SK-N-SH treated with all-trans-retinoic acid at 6 μM for 48 hours (cell line): ENCODE results near the gene MLXIP.

ENCODE experiments used
- ATAC-seq: fragments of 200-7000 bp; cut with Tn5 transposase; 3 replicates; pipeline ENCODE4 v1.9.1; 2020; ENCODE audit warnings: mild to moderate bottlenecking, moderate library complexity
- ARNTL ChIP-seq: fragments of 450-650 bp; formaldehyde crosslinking; IDR thresholded peaks from 2 replicates; pipeline ENCODE4 v1.5.0; 2020; ENCODE audit warnings: low read depth, mild to moderate bottlenecking, moderate library complexity, borderline replicate concordance
- BACH2 ChIP-seq: fragments of 250-450 bp; sonication (Bioruptor Pico); IDR thresholded peaks from 2 replicates; pipeline ENCODE4 v1.9.0; 2021; ENCODE audit warnings: mild to moderate bottlenecking, borderline replicate concordance
- CSDC2 ChIP-seq: fragments of 250-450 bp; sonication (Bioruptor Pico); IDR thresholded peaks from 2 replicates; pipeline ENCODE4 v1.5.0; 2020; ENCODE audit warnings: mild to moderate bottlenecking, moderate library complexity
- ESRRG ChIP-seq: fragments of 250-450 bp; sonication (Bioruptor Pico); IDR thresholded peaks from 2 replicates; pipeline ENCODE4 v1.6.1; 2021; ENCODE audit warnings: mild to moderate bottlenecking
- ISL1 ChIP-seq: fragments of 250-450 bp; sonication (Bioruptor Pico); IDR thresholded peaks from 2 replicates; pipeline ENCODE4 v2.1.2; 2022; ENCODE audit warnings: mild to moderate bottlenecking, moderate library complexity
- OSR1 ChIP-seq: fragments of 250-450 bp; sonication (Bioruptor Pico); IDR thresholded peaks from 2 replicates; pipeline ENCODE4 v1.8.0; 2022; ENCODE audit warnings: moderate library complexity, mild to moderate bottlenecking, inconsistent platforms
- PPARA ChIP-seq: fragments of 250-450 bp; sonication (Bioruptor Pico); IDR thresholded peaks from 2 replicates; pipeline ENCODE4 v1.5.0; 2020; ENCODE audit warnings: mild to moderate bottlenecking, borderline replicate concordance
- RARB ChIP-seq: fragments of 250-450 bp; sonication (Bioruptor Pico); IDR thresholded peaks from 2 replicates; pipeline ENCODE4 v1.8.0; 2021; ENCODE audit warnings: mild to moderate bottlenecking, moderate library complexity
- SNAI2 ChIP-seq: fragments of 250-450 bp; sonication (Bioruptor Pico); IDR thresholded peaks from 2 replicates; pipeline ENCODE4 v1.5.0; 2020; ENCODE audit warnings: mild to moderate bottlenecking, moderate library complexity
- TOX ChIP-seq: fragments of 250-450 bp; sonication (Bioruptor Pico); IDR thresholded peaks from 2 replicates; pipeline ENCODE4 v1.8.0; 2021; ENCODE audit warnings: mild to moderate bottlenecking, moderate library complexity, borderline replicate concordance
- ZC3H10 ChIP-seq: fragments of 250-450 bp; sonication (Bioruptor Pico); IDR thresholded peaks from 2 replicates; pipeline ENCODE4 v1.5.1; 2021; ENCODE audit warnings: mild to moderate bottlenecking, moderate library complexity
- ZFP3 ChIP-seq: fragments of 250-450 bp; sonication (Bioruptor Pico); IDR thresholded peaks from 2 replicates; pipeline ENCODE4 v1.5.0; 2020; ENCODE audit warnings: mild to moderate bottlenecking, moderate library complexity
- ZFP30 ChIP-seq: fragments of 450-650 bp; formaldehyde crosslinking; IDR thresholded peaks from 2 replicates; pipeline ENCODE4 v1.5.0; 2022; ENCODE audit warnings: mild to moderate bottlenecking, moderate library complexity
- ZNF565 ChIP-seq: fragments of 450-650 bp; formaldehyde crosslinking; conservative IDR thresholded peaks from 2 replicates; pipeline ENCODE4 v1.5.0; 2020; ENCODE audit warnings: low read depth, mild to moderate bottlenecking, moderate library complexity
- ZNF70 ChIP-seq: fragments of 450-650 bp; formaldehyde crosslinking; IDR thresholded peaks from 2 replicates; pipeline ENCODE4 v1.5.0; 2020; ENCODE audit warnings: mild to moderate bottlenecking, moderate library complexity
- ZNF8 ChIP-seq: fragments of 450-650 bp; formaldehyde crosslinking; IDR thresholded peaks from 2 replicates; pipeline ENCODE4 v1.5.0; 2020; ENCODE audit warnings: mild to moderate bottlenecking, moderate library complexity
- TF ChIP-seq, protein P1 (sequence below): fragments of 250-450 bp; sonication (Bioruptor Pico); IDR thresholded peaks from 2 replicates; pipeline ENCODE4 v1.5.1; 2021; ENCODE audit warnings: mild to moderate bottlenecking, moderate library complexity
- TF ChIP-seq, protein P2 (sequence below): fragments of 250-450 bp; sonication (Bioruptor Pico); IDR thresholded peaks from 2 replicates; pipeline ENCODE4 v1.5.1; 2020; ENCODE audit warnings: low read depth, mild to moderate bottlenecking, moderate library complexity
- TF ChIP-seq, protein P3 (sequence below): fragments of 250-450 bp; sonication (Bioruptor Pico); IDR thresholded peaks from 2 replicates; pipeline ENCODE4 v1.8.0; 2020; ENCODE audit warnings: mild to moderate bottlenecking, moderate library complexity, borderline replicate concordance
- TF ChIP-seq, protein P4 (sequence below): fragments of 250-450 bp; sonication (Bioruptor Pico); IDR thresholded peaks from 2 replicates; pipeline ENCODE4 v1.5.0; 2020; ENCODE audit warnings: mild to moderate bottlenecking, moderate library complexity

MLXIP gene

DNA sequence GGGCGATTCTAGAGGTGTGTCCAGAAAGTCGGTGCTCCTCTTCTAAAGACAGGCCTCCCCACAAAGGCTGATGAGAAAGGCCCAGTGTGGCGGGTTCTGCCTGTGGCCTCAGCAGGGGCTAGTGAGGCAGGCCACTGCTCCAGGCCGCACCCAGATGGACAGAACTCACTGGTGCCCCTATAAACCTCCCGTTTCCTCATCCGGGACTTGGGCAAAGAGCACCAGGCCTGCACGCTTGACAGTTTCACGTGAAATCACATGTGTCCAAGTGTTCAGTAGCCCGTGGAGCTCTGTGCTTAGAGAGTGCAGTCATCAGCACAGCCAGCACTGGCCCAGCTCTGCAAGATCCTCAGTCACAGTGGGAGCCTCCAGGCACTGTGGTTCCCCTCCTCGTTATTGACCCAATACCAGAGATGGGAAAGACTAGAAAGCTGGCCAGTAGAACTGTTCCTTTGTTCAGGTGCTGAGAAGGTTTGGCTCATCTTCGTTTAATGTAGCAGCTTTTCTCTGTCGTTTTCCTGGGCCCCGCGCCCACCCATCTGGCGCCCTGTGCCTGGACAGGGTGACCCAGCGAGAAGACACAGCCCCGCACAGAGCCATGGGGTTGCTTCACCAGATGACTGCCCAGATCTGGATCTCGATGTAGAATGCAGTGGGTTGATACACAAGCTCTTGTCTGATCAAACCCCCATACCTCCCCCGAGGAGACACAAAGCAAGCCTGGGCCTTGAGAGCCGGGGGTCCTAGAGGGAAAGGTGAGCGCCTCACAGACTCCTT lies 69.1 kb downstream of the MLXIP start:
- TF ChIP-seq PPARA (CRISPR knock-in tag) (no peak), TOX (CRISPR knock-in tag) (no peak), ZFP30 (no peak), OSR1 (CRISPR knock-in tag) (no peak), ZNF565 (no peak), ZFP3 (CRISPR knock-in tag) (no peak), CSDC2 (CRISPR knock-in tag) (no peak), RARB (CRISPR knock-in tag) (no peak), ZNF70 (CRISPR knock-in tag) (no peak)
- TF ChIP-seq, protein P1, sequence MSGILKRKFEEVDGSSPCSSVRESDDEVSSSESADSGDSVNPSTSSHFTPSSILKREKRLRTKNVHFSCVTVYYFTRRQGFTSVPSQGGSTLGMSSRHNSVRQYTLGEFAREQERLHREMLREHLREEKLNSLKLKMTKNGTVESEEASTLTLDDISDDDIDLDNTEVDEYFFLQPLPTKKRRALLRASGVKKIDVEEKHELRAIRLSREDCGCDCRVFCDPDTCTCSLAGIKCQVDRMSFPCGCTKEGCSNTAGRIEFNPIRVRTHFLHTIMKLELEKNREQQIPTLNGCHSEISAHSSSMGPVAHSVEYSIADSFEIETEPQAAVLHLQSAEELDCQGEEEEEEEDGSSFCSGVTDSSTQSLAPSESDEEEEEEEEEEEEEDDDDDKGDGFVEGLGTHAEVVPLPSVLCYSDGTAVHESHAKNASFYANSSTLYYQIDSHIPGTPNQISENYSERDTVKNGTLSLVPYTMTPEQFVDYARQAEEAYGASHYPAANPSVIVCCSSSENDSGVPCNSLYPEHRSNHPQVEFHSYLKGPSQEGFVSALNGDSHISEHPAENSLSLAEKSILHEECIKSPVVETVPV = no peak
- TF ChIP-seq, all 23 proteins: peak for 0
- no peak; the same call in 2 of the 3 replicates for ATAC-seq

DNA sequence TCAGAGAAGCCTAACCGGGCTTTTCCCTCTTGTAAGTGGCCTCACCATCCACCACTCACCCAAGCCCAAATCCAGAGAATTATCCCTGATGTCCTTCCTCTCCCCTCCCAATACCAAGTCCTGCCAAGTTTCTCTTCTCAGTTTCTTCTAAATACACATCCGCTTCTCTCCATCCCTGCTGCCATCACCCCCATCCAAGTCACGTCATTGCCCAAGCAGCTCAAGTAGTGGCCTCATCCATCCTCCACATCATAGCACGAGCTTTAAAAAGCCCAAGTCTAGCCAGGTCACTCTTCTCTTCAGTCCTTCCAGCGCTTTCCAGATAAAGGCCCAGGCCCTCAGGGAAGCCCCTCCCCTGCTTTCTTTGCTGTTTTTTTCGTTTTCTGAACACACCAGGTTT lies 70.1 kb downstream of the MLXIP start:
- TF ChIP-seq CSDC2 (CRISPR knock-in tag) = no peak
- no peak for TF ChIP-seq ZC3H10
- no peak; the same call in 2 of the 3 replicates for ATAC-seq

DNA sequence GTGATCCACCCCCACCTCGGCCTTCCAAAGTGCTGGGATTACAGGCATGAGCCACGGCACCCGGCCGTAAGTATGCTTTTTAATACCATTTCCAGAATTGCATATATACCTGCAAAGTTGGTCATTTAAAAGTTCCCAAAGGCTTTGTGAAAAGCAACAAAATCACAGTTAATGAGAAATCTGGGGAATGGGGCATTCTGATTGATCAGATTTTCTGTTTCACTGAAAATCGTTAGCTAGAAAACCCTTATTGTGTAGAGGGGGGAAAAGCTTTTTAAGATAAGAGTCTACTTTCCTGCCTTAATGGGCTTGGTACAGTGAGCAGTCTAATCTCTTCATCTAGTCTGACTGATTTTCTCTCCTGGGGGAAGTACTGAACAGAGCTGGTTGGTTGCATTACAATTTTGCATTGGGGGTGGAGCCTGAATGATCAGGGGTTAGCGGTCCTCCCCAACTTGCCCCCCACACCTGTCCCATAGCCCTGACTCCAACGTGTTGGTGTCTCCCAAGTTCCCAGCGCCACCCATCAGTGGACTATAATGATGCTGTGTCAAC lies 71.6 kb downstream of the MLXIP start:
- ATAC-seq = no peak
- no peak for TF ChIP-seq OSR1 (CRISPR knock-in tag)
- TF ChIP-seq CSDC2 (CRISPR knock-in tag) = no peak
- no peak for TF ChIP-seq ZFP30
- TF ChIP-seq, protein P2, sequence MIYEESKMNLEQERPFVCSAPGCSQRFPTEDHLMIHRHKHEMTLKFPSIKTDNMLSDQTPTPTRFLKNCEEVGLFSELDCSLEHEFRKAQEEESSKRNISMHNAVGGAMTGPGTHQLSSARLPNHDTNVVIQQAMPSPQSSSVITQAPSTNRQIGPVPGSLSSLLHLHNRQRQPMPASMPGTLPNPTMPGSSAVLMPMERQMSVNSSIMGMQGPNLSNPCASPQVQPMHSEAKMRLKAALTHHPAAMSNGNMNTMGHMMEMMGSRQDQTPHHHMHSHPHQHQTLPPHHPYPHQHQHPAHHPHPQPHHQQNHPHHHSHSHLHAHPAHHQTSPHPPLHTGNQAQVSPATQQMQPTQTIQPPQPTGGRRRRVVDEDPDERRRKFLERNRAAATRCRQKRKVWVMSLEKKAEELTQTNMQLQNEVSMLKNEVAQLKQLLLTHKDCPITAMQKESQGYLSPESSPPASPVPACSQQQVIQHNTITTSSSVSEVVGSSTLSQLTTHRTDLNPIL = no peak

DNA sequence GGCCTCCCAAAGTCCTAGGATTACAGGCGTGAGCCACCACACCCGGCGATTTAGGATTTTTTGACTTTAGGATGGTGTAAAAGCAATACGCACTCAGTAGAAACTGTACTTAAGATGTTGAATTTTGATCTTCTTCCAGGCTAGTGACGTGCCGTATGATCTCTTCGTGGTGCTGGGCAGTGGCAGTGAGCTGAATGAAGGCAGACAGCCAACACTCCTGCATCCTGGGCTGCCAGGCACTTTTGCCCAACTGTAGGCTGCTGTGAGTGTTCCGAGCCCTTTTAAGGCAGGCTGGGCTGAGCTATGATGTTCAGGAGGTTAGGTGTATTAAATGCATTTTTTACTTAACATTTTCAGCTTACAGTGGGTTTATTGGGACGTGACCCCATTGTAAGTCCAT lies 74.2 kb downstream of the MLXIP start:
- ATAC-seq = no peak

More for the DNA sequence above, 74.2 kb downstream of the MLXIP start:
- TF ChIP-seq ZC3H10 (no peak), ISL1 (CRISPR knock-in tag) (no peak), ZNF8 (CRISPR knock-in tag) (no peak), ESRRG (CRISPR knock-in tag) (no peak), RARB (CRISPR knock-in tag) (no peak), BACH2 (no peak), ZFP3 (CRISPR knock-in tag) (no peak), ZNF70 (CRISPR knock-in tag) (no peak), ARNTL (CRISPR knock-in tag) (no peak), ZNF565 (no peak), SNAI2 (CRISPR knock-in tag) (no peak), CSDC2 (CRISPR knock-in tag) (no peak), TOX (CRISPR knock-in tag) (no peak), PPARA (CRISPR knock-in tag) (no peak), OSR1 (CRISPR knock-in tag) (no peak)
- TF ChIP-seq, protein P3, sequence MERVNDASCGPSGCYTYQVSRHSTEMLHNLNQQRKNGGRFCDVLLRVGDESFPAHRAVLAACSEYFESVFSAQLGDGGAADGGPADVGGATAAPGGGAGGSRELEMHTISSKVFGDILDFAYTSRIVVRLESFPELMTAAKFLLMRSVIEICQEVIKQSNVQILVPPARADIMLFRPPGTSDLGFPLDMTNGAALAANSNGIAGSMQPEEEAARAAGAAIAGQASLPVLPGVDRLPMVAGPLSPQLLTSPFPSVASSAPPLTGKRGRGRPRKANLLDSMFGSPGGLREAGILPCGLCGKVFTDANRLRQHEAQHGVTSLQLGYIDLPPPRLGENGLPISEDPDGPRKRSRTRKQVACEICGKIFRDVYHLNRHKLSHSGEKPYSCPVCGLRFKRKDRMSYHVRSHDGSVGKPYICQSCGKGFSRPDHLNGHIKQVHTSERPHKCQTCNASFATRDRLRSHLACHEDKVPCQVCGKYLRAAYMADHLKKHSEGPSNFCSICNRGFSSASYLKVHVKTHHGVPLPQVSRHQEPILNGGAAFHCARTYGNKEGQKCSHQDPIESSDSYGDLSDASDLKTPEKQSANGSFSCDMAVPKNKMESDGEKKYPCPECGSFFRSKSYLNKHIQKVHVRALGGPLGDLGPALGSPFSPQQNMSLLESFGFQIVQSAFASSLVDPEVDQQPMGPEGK (CRISPR knock-in tag) = no peak
- TF ChIP-seq, protein P1 = no peak
- TF ChIP-seq, protein P2 = no peak
- TF ChIP-seq, protein P4, sequence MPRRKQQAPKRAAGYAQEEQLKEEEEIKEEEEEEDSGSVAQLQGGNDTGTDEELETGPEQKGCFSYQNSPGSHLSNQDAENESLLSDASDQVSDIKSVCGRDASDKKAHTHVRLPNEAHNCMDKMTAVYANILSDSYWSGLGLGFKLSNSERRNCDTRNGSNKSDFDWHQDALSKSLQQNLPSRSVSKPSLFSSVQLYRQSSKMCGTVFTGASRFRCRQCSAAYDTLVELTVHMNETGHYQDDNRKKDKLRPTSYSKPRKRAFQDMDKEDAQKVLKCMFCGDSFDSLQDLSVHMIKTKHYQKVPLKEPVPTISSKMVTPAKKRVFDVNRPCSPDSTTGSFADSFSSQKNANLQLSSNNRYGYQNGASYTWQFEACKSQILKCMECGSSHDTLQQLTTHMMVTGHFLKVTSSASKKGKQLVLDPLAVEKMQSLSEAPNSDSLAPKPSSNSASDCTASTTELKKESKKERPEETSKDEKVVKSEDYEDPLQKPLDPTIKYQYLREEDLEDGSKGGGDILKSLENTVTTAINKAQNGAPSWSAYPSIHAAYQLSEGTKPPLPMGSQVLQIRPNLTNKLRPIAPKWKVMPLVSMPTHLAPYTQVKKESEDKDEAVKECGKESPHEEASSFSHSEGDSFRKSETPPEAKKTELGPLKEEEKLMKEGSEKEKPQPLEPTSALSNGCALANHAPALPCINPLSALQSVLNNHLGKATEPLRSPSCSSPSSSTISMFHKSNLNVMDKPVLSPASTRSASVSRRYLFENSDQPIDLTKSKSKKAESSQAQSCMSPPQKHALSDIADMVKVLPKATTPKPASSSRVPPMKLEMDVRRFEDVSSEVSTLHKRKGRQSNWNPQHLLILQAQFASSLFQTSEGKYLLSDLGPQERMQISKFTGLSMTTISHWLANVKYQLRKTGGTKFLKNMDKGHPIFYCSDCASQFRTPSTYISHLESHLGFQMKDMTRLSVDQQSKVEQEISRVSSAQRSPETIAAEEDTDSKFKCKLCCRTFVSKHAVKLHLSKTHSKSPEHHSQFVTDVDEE = no peak
- TF ChIP-seq, all 23 proteins: peak for 0
